ENCODE measurements around the gene SMAP1. TPM values are rescaled to one million over a fixed set of nuclear protein-coding genes. Genes with fewer than 3 reads are reported as not detected.

SMAP1 gene
- total and polyA plus RNA-seq, 8 donors: 26.2 to 30.6 (median 26.9) TPM

DNA sequence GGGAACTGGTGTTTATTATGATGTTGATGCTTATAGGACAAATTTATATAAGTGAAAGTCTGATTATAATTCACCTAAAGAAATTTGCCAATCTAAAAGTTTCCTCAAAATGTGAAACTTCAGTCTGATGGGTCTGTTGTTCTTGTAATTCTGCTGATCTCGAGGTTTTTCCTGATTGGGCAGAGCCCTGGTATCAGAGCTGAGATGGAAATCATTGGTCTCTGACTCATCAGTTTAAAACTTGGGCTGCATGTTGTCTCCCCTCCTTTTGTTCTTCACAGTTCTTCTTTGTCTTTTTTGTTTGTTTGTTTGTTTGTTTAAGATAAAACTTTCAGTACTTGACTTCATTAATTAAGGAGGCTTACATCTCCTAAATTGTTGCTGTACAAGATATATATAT, 5.9 kb downstream of the SMAP1 start:
- TF ChIP-seq, protein P1, sequence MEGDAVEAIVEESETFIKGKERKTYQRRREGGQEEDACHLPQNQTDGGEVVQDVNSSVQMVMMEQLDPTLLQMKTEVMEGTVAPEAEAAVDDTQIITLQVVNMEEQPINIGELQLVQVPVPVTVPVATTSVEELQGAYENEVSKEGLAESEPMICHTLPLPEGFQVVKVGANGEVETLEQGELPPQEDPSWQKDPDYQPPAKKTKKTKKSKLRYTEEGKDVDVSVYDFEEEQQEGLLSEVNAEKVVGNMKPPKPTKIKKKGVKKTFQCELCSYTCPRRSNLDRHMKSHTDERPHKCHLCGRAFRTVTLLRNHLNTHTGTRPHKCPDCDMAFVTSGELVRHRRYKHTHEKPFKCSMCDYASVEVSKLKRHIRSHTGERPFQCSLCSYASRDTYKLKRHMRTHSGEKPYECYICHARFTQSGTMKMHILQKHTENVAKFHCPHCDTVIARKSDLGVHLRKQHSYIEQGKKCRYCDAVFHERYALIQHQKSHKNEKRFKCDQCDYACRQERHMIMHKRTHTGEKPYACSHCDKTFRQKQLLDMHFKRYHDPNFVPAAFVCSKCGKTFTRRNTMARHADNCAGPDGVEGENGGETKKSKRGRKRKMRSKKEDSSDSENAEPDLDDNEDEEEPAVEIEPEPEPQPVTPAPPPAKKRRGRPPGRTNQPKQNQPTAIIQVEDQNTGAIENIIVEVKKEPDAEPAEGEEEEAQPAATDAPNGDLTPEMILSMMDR (IDR thresholded peaks at IDR 0.05): no peak
- H3K4me1 ChIP-seq: peaks cover 0 to 27% of the 10 kb centered on the region in 2 donors
- no peak for DNase-seq
- intact Hi-C loops (cut with DNase I): no loop called here
- no peaks in the 10 kb centered on the region for H3K9me3 ChIP-seq
- no peaks in the 10 kb centered on the region for H3K36me3 ChIP-seq
- H3K4me3 ChIP-seq: no peak overlapping the region
- no peak overlapping the region for H3K27ac ChIP-seq
- no peaks in the 10 kb centered on the region for H3K27me3 ChIP-seq
- no peak for ATAC-seq

DNA sequence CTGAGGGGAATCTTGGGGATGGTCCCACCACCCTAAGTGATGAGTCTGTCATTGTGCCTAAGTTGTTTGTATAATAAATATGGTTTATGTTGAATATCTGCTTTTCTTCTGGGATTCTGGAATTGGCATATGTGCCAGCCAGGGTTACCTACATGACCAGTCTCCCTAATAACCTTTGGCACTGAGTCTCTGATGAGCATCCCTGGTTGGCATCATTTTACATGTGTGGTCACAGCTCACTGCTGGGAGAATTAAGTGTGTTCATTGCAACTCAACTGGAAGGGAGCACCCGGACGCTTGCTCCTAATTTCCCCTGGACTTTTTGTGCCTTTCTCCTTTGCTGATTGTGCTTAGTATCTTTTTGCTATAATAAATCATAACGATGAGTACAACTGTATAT, 8.1 kb downstream of the SMAP1 start:
- H3K4me1 ChIP-seq: peaks cover 0 to 4% of the 10 kb centered on the region in 2 donors
- H3K27ac ChIP-seq: no peak overlapping the region
- no peaks in the 10 kb centered on the region for H3K36me3 ChIP-seq
- DNase-seq (no peak), ATAC-seq (no peak)
- intact Hi-C loops (cut with DNase I): no loop called here
- H3K27me3 ChIP-seq: no peaks in the 10 kb centered on the region
- H3K4me3 ChIP-seq: no peak overlapping the region
- TF ChIP-seq, protein P1 (IDR thresholded peaks at IDR 0.05): no peak
- no peaks in the 10 kb centered on the region for H3K9me3 ChIP-seq

DNA sequence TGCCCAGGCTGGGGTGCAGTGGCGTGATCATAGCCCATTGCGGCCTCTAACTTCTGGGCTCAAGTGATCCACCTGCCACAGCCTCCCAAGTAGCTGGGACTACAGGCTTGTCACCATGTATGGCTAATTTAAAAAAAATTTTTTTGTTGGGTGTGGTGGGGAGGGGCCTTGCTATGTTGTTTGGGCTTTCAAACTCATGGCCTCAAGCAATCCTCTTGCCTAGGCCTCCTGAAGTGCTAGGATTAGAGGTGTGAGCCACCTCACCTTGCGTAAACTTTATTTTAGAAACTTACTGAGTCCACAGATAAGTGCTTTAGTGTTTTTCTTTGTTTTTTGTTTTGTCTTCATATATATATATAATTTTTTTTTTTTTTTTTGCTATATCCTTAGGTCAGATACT, 9.1 kb downstream of the SMAP1 start:
- H3K27ac ChIP-seq: no peak overlapping the region
- no peaks in the 10 kb centered on the region for H3K36me3 ChIP-seq
- H3K4me1 ChIP-seq: peaks cover 0 to 3% of the 10 kb centered on the region in 2 donors
- intact Hi-C loops (cut with DNase I): no loop called here
- ATAC-seq (no peak), DNase-seq (no peak)
- TF ChIP-seq, protein P1 (IDR thresholded peaks at IDR 0.05): no peak
- no peak overlapping the region for H3K4me3 ChIP-seq
- H3K27me3 ChIP-seq: no peaks in the 10 kb centered on the region
- H3K9me3 ChIP-seq: no peaks in the 10 kb centered on the region

GRCh38 chr6:70680396-70680795, 12.7 kb downstream of the SMAP1 start:
- Histone ChIP-seq H3K9me3 (no peaks in the 10 kb centered on the region), H3K27me3 (no peaks in the 10 kb centered on the region), H3K4me1 (peaks cover 0 to 6% of the 10 kb centered on the region in 2 donors), H3K27ac (no peak overlapping the region), H3K36me3 (no peaks in the 10 kb centered on the region), H3K4me3 (no peak overlapping the region)
- TF ChIP-seq, protein P1 (IDR thresholded peaks at IDR 0.05): no peak
- intact Hi-C loops (cut with DNase I): no loop called here
- no peak for ATAC-seq
- DNase-seq: no peak

GRCh38 chr6:70684794-70685493, 17.3 kb downstream of the SMAP1 start:
- no peak for DNase-seq
- ATAC-seq: no peak
- H3K36me3 ChIP-seq: no peaks in the 10 kb centered on the region
- H3K27ac ChIP-seq: no peak overlapping the region
- no peak overlapping the region for H3K4me3 ChIP-seq
- TF ChIP-seq, protein P1 (IDR thresholded peaks at IDR 0.05): no peak
- intact Hi-C loops (cut with DNase I): no loop called here
- peaks cover 0 to 15% of the 10 kb centered on the region in 2 donors for H3K4me1 ChIP-seq
- H3K27me3 ChIP-seq: no peaks in the 10 kb centered on the region
- H3K9me3 ChIP-seq: no peaks in the 10 kb centered on the region

Measured in left lung (tissue), 10 donors.